GM19043 (cell line): ENCODE results near the gene SLC22A3.
A peak's percentile ranks its signal among the peaks of the same experiment; 100 is the strongest.
"Not testable (repeated sequence)": the region's sequence is repeated elsewhere in the genome, so short reads cannot be mapped to it uniquely, and the experiment has no call there.

ENCODE experiments used
- ATAC-seq: cut with Tn5 transposase; IDR thresholded peaks from one replicate; pipeline ENCODE4 v1.9.1; 2021; ENCODE audit warnings: low read depth; ENCODE audit not compliant: unreplicated experiment

Gene SLC22A3

GRCh38 chr6:160431791-160432404 is 83.7 kb downstream of the SLC22A3 start:
- ATAC-seq: no peak

- no peak for ATAC-seq
Observed at GRCh38 chr6:160435935-160436334, 87.8 kb downstream of the SLC22A3 start.

- no peak for ATAC-seq
Observed at GRCh38 chr6:160437154-160437553, 89.0 kb downstream of the SLC22A3 start.

- ATAC-seq: no peak
Observed at GRCh38 chr6:160437775-160438174, 89.6 kb downstream of the SLC22A3 start.

GRCh38 chr6:160438481-160438880 is 90.3 kb downstream of the SLC22A3 start:
- ATAC-seq: no peak

- no peak for ATAC-seq
Observed at GRCh38 chr6:160439751-160440150, 91.6 kb downstream of the SLC22A3 start.

- ATAC-seq: no peak
Observed at GRCh38 chr6:160442151-160442550, 94.0 kb downstream of the SLC22A3 start.

GRCh38 chr6:160445130-160445529 is 97.0 kb downstream of the SLC22A3 start:
- ATAC-seq: no peak

- ATAC-seq: no peak
Observed at GRCh38 chr6:160447350-160447749, 99.2 kb downstream of the SLC22A3 start.

- not testable (repeated sequence) for ATAC-seq
Observed at GRCh38 chr6:160449787-160450186, 101.6 kb downstream of the SLC22A3 start.

GRCh38 chr6:160450849-160451248 is 102.7 kb downstream of the SLC22A3 start:
- no peak for ATAC-seq

GRCh38 chr6:160454303-160454702 is 106.1 kb downstream of the SLC22A3 start:
- no peak for ATAC-seq

- ATAC-seq: no peak
Observed at GRCh38 chr6:160455081-160455480, 106.9 kb downstream of the SLC22A3 start.

- ATAC-seq: peak; percentile 79
Observed at GRCh38 chr6:160455541-160456213, 107.5 kb downstream of the SLC22A3 start.

- ATAC-seq: no peak
Observed at GRCh38 chr6:160456214-160456546, 108.0 kb downstream of the SLC22A3 start.

- ATAC-seq: no peak
Observed at GRCh38 chr6:160457823-160458222, 109.6 kb downstream of the SLC22A3 start.

- ATAC-seq: no peak
Observed at GRCh38 chr6:160461641-160462040, 113.5 kb downstream of the SLC22A3 start.

- peak; percentile 15 for ATAC-seq
Observed at GRCh38 chr6:160462116-160462515, 113.9 kb downstream of the SLC22A3 start.

GRCh38 chr6:160462551-160463109 is 114.5 kb downstream of the SLC22A3 start:
- peak; percentile 95 for ATAC-seq

GRCh38 chr6:160464744-160465143 is 116.6 kb downstream of the SLC22A3 start:
- no peak for ATAC-seq

- ATAC-seq: not testable (repeated sequence)
Observed at GRCh38 chr6:160467261-160467871, 119.2 kb downstream of the SLC22A3 start.

GRCh38 chr6:160469153-160469552 is 121.0 kb downstream of the SLC22A3 start:
- ATAC-seq: no peak
